LHCN-M2 (cell line): ENCODE results near the gene ELMO1. TPM values are rescaled to one million over a fixed set of nuclear protein-coding genes. Genes with fewer than 3 reads are reported as not detected.

Experiments
- DNase-seq: peaks from one replicate; pipeline ENCODE4 v3.0.0-alpha.2; 2012; ENCODE audit warnings: low read depth
- total RNA-seq: library from RNA; depleted of rRNA; stranded (reverse); fragments of >200 nt; gene quantifications from 2 replicates; pipeline ENCODE4 v1.2.3, GENCODE V29; 2014

The ELMO1 gene
- total RNA-seq, 1 experiment from 2014 or later: not detected

DNA sequence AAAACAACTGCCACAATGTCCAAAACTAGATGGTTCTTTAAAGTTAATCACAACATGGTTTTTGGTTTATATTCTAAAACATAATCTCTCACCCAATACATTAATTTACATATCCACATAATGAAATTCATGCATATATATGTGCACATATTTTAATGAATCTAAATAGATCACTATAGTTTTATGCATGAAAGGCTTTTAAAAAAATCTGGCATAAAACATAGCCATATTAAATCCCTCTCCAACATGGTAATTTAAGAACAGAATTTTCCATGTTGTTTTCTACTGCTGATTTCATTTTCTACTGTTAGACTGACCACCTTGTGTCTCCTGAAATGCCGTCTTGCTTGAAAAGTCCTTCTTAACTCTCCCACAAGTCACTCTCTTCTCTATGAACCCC, 528.2 kb downstream of the ELMO1 start:
- DNase-seq: no peak

DNA sequence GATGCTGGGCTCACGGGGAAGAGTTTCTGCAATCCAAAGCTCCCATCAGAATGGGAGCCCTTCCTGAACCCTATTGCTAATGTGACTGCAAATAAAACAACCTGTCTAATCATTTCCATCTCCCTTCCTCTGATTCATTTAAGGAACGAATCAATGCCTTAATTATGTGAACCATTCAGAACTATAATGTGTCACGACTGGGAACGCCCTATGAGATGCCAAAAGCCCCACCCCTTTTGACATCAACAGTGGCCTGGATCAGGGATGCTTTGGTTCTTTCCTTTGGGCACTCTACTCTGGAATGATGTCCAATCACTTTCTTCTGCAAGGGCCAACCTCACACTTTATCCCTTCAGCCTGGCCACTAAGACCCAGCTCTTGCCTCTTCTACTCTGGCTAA, 528.9 kb downstream of the ELMO1 start:
- DNase-seq: no peak

DNA sequence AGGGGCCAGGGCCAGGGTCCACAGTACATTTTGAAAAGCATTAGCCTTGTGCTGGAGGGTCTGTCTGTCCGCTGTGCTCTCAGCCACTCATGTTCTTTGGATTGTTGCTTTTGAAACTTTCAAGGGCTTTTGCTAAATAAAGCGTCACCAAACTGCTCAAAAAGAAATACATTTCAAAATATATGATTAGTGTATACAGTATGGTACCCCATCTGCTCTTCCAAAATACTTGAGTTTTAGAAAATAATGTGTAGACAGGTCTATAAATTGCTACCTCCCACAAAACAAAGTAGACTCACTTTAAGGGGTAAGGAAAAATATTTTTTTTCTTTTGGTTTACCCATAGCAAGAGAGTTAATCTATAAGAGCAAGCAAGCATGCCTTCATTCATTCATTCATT, 530.1 kb downstream of the ELMO1 start:
- no peak for DNase-seq

DNA sequence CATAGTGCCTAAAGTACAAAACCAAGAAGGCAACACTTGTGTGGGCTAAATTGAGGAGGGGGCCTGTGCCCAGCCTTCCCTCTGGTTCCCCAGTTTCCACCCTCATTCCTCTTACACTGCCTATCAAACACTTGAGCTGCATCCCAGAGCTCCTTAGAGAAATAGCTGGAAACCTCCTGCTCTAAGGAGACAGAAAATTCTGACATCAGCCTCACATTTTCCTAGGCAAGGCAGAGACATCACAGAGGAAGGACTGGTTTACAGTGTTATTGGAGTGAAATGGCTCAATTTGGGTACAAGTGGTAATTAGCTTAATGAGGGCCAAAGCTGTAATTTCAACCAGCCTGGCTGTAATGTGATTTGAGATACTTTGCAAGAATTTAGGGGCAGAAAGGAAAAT, 532.0 kb downstream of the ELMO1 start:
- DNase-seq: no peak

DNA sequence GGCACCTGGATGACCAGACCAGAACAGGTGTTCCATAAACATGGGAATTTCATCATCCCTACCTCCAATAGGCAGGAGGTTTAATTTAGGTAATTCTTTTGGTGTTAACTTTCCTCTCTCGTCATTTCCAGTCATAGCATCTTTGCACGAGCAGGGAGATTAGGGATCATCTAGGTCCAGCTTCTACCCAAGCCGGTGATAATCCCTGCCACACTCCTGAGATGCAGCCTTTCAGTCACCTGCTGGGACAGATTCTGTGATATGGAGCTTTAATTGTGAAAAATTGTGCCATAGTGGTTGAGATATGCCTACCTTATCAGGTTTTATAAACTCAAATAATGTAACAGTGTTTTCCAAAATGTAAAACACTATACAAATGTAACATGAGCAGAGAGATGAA, 532.5 kb downstream of the ELMO1 start:
- DNase-seq: no peak

DNA sequence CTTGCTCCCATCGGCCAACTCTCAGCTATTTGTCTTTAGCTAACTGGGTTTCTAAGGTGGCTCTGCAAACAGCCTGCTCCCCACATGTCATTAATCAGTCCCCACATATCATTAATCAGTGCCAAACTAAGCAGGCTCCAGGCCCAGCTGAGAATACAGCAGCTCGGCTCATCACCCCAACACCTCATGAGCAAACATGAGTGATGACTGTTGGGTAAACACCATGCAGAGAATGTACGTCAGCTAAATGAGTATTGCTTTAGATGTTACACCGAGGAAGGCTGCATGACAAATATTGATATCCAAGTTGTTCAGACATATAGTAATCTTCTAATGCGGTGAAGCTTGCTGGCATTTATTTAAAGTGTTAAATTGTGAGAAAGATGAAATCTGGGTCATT, 536.9 kb downstream of the ELMO1 start:
- no peak for DNase-seq

DNA sequence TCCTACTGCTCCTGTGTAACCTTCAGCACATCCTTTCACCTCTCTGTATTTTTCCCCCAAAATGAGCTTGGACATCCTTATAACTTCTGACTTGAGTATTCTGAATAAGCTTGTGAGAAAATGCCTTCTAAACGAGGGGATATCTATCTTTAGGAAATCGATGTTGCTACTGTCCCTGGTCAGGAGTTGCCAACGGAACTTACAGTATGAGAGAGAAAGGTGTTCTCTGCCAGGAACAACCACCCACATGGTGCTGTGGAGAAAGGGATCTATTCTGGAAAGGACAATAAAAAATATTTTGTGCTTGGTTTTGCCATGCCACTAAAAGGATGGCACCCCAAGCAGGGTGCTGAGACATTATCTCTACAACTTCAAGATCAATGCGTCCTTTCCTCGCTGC, 537.8 kb downstream of the ELMO1 start:
- no peak for DNase-seq

DNA sequence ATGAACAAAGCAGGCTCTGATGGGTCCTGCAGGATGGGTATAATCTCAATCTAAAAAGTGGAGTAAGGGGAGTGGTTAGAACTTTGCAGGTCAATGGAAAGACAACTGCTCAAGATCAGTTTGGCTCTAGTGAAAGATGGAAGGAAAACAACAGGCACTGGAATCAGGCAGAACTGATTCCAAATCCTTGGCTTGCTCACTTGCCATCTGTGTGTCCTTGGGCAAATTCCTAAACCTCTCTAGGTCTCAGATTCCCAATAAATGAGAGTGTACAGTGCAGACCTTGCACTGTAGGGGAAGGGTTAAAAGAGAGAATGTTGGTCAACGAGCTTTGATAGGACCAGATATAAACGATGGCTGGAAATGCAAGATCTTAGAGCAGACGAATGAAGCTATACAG, 538.3 kb downstream of the ELMO1 start:
- no peak for DNase-seq

DNA sequence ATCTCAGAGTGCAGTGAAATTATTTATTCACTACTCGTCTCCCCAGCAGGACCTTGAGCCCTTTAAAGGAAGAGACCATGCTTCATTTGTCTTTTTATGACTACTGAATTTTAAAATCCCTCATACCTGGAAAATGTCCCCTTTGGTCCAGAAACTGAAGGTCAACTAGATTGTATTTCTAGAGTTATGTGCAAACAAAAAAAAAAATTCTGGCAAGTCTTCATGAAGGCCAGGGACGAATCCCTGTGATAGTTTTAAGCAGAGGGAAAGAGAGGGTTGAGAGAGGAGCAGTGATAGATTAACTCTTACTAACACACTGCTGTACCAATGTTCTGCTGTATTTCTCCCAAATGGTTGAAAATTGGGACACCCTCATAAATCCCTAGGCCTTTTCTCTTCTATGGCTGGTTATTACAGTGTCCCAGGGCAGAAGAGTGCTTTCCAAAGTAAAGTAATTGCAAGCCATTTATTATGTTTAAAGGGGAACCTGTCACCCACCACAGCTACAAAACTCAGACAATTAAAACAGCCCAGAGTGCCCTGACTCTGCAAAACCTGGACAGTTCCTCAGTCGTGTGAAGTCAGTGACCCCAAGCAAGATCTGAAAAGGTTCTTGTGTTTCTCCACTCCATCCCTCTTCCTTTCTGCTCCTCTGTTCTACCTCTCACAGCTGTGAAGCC, 541.6 kb downstream of the ELMO1 start:
- DNase-seq: no peak

DNA sequence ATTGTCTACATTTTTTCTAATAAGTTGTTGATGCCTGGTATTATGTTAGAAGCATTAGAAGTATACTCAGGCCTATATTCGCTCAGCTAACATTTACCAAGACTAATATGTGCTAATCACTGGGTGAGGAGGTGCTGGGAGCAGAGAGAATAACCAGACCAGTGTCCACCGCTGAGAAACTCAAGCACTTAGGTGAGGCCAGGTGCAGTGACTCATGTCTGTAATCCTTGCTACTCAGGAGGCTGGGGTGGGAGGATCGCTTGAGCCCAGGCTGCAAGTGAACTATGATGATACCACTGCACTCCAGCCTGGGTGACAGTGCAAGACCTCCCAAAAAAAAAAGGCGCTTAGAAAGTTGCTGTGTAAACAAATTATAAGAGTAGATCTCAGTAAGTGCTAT, 542.2 kb downstream of the ELMO1 start:
- DNase-seq: no peak

DNA sequence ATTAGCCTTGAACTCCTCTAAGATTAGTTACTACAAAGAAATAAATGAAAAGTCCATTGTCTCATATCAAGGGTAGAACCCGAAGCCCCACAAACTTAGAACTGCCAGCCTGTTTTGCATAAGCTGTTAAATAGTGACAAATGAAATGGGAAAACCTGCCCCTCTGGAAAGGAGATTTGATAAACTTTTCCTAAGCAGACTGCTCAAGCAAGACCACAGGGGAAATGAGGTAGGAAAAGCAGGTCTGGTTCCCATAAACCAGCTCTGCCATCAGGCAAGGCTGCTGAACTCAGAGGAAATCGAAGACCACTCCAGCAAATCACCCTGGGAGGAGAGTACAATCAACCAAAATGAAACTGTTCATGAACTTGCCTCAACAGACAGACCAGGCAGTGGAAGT, 542.8 kb downstream of the ELMO1 start:
- no peak for DNase-seq

DNA sequence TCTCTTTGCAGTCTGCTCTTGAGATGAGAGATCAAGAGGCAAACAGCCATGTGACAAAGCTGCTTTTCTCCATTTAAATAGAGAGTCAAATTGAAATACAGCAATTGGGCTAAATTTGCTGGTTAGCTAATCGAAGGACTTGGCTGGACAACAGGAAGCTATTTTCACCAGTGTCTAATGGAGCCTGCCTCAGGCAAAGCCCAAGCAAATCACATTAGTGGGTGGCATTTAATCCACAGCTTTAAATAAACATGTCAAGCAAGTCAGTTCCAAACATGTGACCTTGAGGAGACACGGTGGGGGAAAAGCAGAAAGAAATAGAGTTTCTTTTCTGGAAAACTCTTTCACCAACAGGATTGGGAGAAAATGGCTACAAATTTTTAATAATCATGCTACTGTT, 543.9 kb downstream of the ELMO1 start:
- no peak for DNase-seq

DNA sequence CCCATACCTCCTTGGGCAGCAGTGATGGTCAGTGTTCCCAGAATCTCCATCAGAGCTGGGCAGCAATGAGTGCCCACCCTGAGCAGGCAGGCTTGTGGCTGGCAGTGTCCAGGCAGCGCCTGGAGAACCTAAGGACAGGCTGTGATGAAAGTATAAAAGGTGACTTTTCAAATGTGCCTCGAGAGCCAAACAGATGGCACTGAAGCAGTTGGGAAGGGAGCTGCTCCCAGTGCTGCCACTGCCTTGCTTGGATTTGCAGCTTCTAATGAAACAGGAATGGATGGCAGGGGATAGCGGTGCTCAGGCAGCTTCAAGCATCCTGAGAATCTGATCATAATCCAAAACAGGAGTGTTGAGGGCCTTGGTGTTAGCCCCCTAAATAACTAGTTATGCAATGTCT, 544.6 kb downstream of the ELMO1 start:
- DNase-seq: no peak

DNA sequence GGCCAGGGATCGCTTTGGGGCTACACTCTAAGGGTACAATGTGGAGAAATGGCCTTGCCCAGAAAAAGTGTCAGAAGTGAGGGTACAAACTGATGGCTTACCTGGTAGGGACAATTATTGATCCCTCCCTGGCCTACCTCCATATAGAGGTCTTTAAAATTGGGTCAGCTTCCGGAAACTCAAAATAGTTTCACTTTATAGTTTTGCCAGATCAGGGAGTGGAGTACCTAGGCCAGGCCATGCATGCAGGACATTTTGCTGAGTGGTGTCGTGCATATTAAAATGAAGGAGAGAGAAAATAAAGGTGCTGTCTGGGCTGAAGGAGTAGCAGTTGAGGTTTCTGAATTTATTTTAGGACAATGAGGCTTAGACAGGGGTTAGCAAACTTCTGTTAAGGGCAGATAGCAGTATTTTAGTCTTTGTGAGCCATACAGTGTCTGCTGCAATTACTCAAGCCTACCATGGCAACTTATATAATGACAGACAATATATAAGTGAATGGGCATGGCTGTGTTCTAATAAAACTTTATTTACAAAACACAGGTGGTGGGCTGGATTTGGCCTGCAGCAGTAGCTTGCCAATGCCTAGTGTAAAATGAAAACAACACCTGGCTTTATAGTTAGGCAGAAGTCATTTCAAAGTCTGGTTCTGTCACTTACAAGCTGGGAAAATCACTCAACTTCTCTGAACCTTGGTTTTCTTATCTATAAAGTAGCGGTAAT, 547.5 kb downstream of the ELMO1 start:
- no peak for DNase-seq

DNA sequence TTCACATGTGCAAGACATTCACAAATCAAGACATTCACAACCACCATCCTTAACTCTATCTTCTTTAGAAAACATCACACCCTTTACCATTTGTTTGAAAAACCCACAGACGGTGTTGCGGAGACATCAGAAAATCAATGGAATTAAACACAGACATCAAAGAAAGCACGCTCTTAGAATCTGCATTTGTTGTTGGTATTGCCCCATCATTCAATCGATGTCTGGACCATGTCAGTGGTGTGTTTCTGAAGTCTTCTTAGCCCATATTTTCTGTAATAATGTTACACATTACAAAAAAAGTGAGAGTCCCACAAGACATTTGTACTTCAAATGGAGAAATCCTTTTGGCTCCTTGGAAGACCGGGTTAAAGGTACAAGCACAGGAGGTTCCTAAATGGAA, 550.5 kb downstream of the ELMO1 start:
- DNase-seq: no peak

DNA sequence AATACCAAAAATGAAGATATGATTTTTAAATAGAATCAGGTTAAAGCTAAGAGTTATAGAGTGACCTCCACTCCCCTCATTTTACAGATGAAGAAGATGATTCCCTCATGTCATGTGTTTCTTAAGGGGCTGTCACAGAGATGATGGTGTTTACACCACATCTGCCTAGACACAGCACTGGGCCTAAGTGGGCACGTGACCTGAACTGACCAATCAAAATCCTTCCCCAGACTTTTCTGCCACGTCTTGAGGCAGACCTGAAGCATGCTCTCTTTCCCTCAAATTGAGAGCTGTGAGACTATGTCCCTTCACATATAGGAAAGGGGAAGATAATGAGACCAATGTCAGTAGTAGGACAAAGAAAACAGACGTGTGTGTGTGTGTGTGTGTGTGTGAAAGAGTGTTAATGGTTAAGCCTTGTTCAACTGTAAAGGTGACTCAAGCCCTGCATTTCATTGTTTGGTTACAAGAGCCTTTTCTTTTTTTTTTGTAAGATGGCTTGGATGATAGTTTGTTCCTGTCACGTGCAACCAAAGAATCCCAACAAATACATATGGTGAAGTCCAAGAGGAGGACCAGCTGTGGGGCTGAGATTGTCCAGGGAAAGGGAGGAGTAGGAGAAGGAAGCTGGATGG, 551.6 kb downstream of the ELMO1 start:
- no peak for DNase-seq

DNA sequence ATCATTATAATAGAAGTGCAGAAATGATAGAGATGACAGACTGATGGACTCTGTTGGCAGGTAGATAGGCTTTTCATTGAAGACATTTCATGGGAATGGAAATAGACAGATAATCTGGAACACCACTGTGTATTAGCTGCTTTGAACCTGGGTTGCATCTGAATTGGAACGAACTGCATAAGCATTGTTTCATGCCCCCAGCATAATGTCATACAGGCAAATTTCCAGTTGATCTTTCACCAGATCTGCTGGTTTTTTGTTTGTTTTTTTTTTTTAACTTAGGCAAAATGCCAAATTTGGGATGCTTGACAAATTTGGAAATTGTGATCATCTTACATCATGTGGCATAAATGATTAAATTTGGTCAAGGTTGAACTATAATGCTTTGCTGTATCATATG, 552.2 kb downstream of the ELMO1 start:
- no peak for DNase-seq

DNA sequence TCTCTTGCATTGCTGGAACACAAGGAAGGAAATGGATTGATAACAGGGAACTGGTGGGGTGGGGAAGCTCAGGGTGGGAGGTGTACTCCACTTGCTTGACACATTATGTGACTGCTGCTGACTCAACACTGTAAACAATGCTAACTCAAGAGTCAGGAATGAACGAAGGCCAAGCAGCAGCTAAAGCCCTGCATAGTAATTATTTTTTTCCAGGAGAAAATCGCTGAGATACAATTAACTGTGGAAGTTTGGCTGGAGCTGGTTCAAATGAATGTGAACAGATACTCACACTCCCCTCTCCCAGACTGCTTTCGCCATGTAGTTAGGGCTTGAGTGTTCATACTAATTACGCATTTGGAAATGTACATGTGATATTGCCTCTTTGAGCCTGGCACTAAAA, 553.5 kb downstream of the ELMO1 start:
- DNase-seq: no peak

DNA sequence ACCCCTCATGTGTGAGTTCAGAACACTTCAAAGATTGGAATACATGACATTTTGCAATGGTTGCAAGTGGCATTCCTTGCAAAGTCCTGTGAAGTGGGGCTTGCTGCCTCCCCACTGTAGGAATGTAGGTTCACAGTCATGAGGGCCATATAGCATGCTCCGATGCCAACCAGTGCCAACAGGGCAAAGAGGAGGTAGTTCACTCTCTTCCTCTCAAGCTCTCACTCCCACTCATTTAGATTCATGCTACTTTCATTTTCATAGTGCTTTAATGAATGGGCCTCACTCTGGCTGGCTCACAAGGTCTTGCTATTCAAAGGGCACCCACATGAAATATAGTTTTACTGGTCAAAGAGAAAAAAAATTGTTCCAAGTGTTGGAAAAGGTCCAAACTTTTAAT, 554.5 kb downstream of the ELMO1 start:
- no peak for DNase-seq

DNA sequence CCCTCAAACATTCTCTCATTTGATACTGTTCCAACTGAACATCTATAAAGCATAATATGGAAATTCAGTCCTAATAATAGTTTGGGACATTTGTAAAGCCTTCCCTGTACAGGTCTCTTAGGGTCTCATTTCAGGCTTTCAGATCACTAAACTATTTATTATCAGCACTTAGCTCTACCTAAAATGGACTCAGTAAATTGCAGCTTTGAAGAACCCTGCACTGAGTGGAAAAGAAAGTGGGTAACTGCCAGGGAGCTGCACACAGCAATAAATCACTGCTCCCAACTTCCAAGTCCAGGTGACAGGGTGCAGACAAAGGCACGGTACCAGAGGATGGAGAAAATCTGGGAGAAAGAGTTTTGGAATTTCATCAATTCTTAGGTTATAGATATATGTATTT, 559.5 kb downstream of the ELMO1 start:
- DNase-seq: no peak

DNA sequence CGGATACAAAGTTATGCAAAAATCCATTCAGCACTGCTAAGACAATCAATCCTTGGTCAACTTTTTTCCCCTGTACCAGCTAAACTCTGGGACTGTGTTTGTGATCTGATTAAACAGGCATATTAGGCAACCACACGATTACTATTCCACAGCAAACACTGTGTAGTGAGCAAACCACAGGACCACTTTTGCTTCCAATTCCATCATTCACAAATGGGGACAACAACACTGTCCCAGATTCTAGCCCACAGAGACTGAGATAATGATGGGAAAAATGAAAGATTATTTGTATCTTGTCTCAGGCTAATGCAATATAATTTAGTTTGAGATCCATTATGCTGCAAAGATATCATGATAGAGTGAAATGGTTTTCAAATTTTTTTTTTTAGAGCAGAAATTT, 560.7 kb downstream of the ELMO1 start:
- no peak for DNase-seq

DNA sequence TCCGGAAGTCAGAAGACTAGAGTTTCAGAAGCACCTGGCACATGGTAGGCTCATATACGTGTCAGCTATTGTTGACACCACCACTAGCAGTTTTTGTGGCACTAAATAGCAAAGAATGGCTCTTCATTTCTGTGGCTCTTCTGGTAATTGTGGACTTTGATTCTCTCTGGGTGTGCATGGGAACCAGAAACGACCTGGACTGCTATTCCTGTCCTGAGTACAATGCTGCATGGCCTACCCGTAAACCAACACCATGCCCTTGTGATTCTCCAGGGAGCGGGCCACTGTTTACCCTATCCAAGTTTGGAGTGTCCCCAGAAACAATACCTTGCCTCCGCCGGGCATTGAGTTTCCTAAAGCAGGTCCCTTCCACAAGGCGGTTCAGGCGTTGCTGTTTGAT, 561.4 kb downstream of the ELMO1 start:
- DNase-seq: no peak

DNA sequence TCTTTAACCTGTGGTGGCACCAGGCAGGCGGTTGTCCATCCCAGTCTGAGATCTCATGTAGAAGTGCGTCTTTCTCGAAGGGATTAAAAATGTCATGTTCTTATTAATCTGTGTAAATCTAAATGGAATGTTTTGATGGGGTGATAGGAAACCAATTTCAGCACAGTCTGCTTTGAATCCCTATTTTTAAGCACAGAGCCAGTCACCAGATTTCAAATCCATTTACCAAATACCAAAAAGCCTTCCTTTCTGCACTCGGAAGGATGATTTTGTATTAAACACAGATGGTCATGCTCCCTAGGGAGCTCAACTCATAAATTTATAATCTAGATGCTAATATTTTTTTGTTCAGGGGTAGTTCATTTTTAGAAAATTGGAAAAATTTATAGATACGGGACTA, 563.8 kb downstream of the ELMO1 start:
- DNase-seq: no peak
